GM23338 (cell line): ENCODE results near the gene KIF24. TPM values are rescaled to one million over a fixed set of nuclear protein-coding genes. Genes with fewer than 3 reads are reported as not detected.

Experiments
- ATAC-seq: fragments of 200-7000 bp; cut with Tn5 transposase; 3 replicates; pipeline ENCODE4 v1.9.1; 2020
- DNase-seq: peaks from one replicate; pipeline ENCODE4 v3.0.0-alpha.2; 2015; ENCODE audit warnings: low spot score
- H2AFZ ChIP-seq: fragments of 200-600 bp; sonication (generic); 2 replicates; pipeline ENCODE4 v1.8.0; 2016; ENCODE audit warnings: antibody characterized with exemption, mild to moderate bottlenecking, moderate library complexity
- H3F3A ChIP-seq: fragments of 200-600 bp; sonication (generic); replicated peaks from 2 replicates; pipeline ENCODE4 v1.8.0; 2017; ENCODE audit warnings: antibody characterized with exemption, mixed run types, low read depth
- H3K27ac ChIP-seq: fragments of 200-600 bp; sonication (generic); 2 replicates; pipeline ENCODE4 v1.6.1; 2016; ENCODE audit warnings: low read depth
- H3K27me3 ChIP-seq: fragments of 200-600 bp; sonication (generic); 2 replicates; pipeline ENCODE4 v1.8.0; 2016; ENCODE audit warnings: mild to moderate bottlenecking, mixed run types, moderate library complexity; ENCODE audit not compliant: insufficient read depth
- H3K36me3 ChIP-seq: fragments of 200-600 bp; sonication (generic); 2 replicates; pipeline ENCODE4 v1.8.0; 2016; ENCODE audit warnings: mild to moderate bottlenecking; ENCODE audit not compliant: insufficient read depth
- H3K4me1 ChIP-seq: fragments of 200-600 bp; sonication (generic); 2 replicates; pipeline ENCODE4 v1.8.0; 2016; ENCODE audit warnings: mild to moderate bottlenecking, moderate library complexity; ENCODE audit not compliant: insufficient read depth
- H3K4me2 ChIP-seq: fragments of 200-600 bp; sonication (generic); 2 replicates; pipeline ENCODE4 v1.7.1; 2017; ENCODE audit warnings: mixed run types
- H3K4me3 ChIP-seq: fragments of 200-600 bp; sonication (generic); 2 replicates; pipeline ENCODE4 v1.6.1; 2016; ENCODE audit warnings: mixed run types
- H3K79me2 ChIP-seq: fragments of 200-600 bp; sonication (generic); replicated peaks from 2 replicates; pipeline ENCODE4 v1.8.0; 2017; ENCODE audit warnings: mild to moderate bottlenecking; ENCODE audit not compliant: insufficient read depth
- H3K9me2 ChIP-seq: fragments of 200-600 bp; sonication (generic); 2 replicates; pipeline ENCODE4 v1.8.0; 2017; ENCODE audit not compliant: insufficient read depth
- H4K20me1 ChIP-seq: fragments of 200-600 bp; sonication (generic); replicated peaks from 2 replicates; pipeline ENCODE4 v1.8.0; 2017; ENCODE audit warnings: mild to moderate bottlenecking; ENCODE audit not compliant: insufficient read depth
- H3K27ac Mint-ChIP-seq: 2 replicates; pipeline ENCODE4 v1.8.0; 2020; ENCODE audit warnings: inconsistent platforms, mild to moderate bottlenecking, moderate library complexity, mixed read lengths
- H3K27me3 Mint-ChIP-seq: 3 replicates; pipeline ENCODE4 v1.8.0; 2022; ENCODE audit warnings: low read depth, mild to moderate bottlenecking, moderate library complexity, mixed read lengths, inconsistent platforms; ENCODE audit not compliant: insufficient read depth, poor library complexity
- H3K36me3 Mint-ChIP-seq: 3 replicates; pipeline ENCODE4 v1.8.0; 2021; ENCODE audit warnings: low read depth, mild to moderate bottlenecking, inconsistent platforms, moderate library complexity, mixed read lengths
- H3K4me1 Mint-ChIP-seq: 3 replicates; pipeline ENCODE4 v1.8.0; 2020; ENCODE audit warnings: mild to moderate bottlenecking, inconsistent platforms, mixed read lengths
- H3K4me3 Mint-ChIP-seq: 3 replicates; pipeline ENCODE4 v1.8.0; 2021; ENCODE audit warnings: moderate library complexity, mild to moderate bottlenecking, inconsistent platforms, mixed read lengths
- H3K9me3 Mint-ChIP-seq: 3 replicates; pipeline ENCODE4 v1.8.0; 2020; ENCODE audit warnings: moderate library complexity, mild to moderate bottlenecking, inconsistent platforms, mixed read lengths
- ETS1 ChIP-seq: IDR thresholded peaks from 2 replicates; pipeline ENCODE4 v1.6.1; 2016; ENCODE audit warnings: antibody characterized with exemption
- REST ChIP-seq: IDR thresholded peaks from one replicate; pipeline ENCODE4 v1.6.1; 2018; ENCODE audit warnings: antibody characterized with exemption; ENCODE audit not compliant: unreplicated experiment
- STAT1 ChIP-seq: IDR thresholded peaks from one replicate; pipeline ENCODE4 v1.6.1; 2016; ENCODE audit warnings: antibody characterized with exemption; ENCODE audit not compliant: unreplicated experiment
- ZNF462 ChIP-seq: fragments of 250-450 bp; sonication (Bioruptor Pico); IDR thresholded peaks from 2 replicates; pipeline ENCODE4 v1.5.0; 2020; ENCODE audit warnings: mild to moderate bottlenecking, moderate library complexity
- polyA plus RNA-seq: library from polyadenylated mRNA; unstranded; fragments of >200 nt; fragmentation: Nextera tagmentation; extraction: Ambion mirVana; gene quantifications from 2 replicates; pipeline ENCODE4 v1.2.1, GENCODE V29; 2016
- total RNA-seq: library from RNA; depleted of rRNA; stranded (reverse); fragments of >200 nt; shearing (Covaris generic); gene quantifications from 2 replicates; pipeline ENCODE4 v1.2.3, GENCODE V29; 2014

The KIF24 gene
- total and polyA plus RNA-seq, 2 experiments from 2014 or later, result 1.3 to 4.4 TPM

GRCh38 chr9:34311499-34312185, 17.4 kb downstream of the KIF24 start (continued):
- TF ChIP-seq REST (no peak), ZNF462 (CRISPR knock-in tag) (no peak), STAT1 (no peak)

GRCh38 chr9:34310215-34310614, 18.9 kb downstream of the KIF24 start:
- no peaks in the 10 kb centered on the region for H3K36me3 ChIP-seq
- H3K27me3 Mint-ChIP-seq, result no peaks in the 10 kb centered on the region
- no peaks in the 10 kb centered on the region for H3K9me2 ChIP-seq
- H3K4me1 ChIP-seq, result no peaks in the 10 kb centered on the region
- H2AFZ ChIP-seq, result no peak overlapping the region
- no peaks in the 10 kb centered on the region for H3K36me3 Mint-ChIP-seq
- ATAC-seq (no peak), DNase-seq (no peak)
- H3K27ac ChIP-seq, result no peak overlapping the region
- no peaks in the 10 kb centered on the region for H3K4me1 Mint-ChIP-seq
- H3K4me2 ChIP-seq, result no peak overlapping the region
- H3F3A ChIP-seq, result no peaks in the 10 kb centered on the region
- no peak overlapping the region for H3K4me3 ChIP-seq
- no peaks in the 10 kb centered on the region for H3K9me3 Mint-ChIP-seq
- H4K20me1 ChIP-seq, result no peaks in the 10 kb centered on the region
- H3K79me2 ChIP-seq, result no peaks in the 10 kb centered on the region
- no peak overlapping the region for H3K27ac Mint-ChIP-seq
- no peaks in the 10 kb centered on the region for H3K27me3 ChIP-seq
- no peak overlapping the region for H3K4me3 Mint-ChIP-seq
- TF ChIP-seq ETS1, result no peak
- TF ChIP-seq REST, result no peak
